ENCODE measurements around the gene KANSL1L.

KANSL1L gene

GRCh38 chr2:210199186-210199765, 28.1 kb upstream of the KANSL1L start:
- Histone ChIP-seq H3K4me2 (ENCODE audit: low read depth, low read length) (no peak overlapping the region), H3K27ac (ENCODE audit: low read length) (no peak overlapping the region), H3K27me3 (replicated peaks; ENCODE audit: insufficient read depth, low read length) (no peaks in the 10 kb centered on the region), H3K4me1 (ENCODE audit: low read length) (peaks cover 5% of the 10 kb centered on the region; the same call in 1 of the 2 replicates), H3K9ac (ENCODE audit: low read length) (no peak overlapping the region), H3K9me3 (replicated peaks; ENCODE audit: insufficient read depth, low read length) (no peaks in the 10 kb centered on the region), H3K4me3 (ENCODE audit: low read length) (no peak overlapping the region), H2AFZ (ENCODE audit: low read length) (no peak overlapping the region), H3K36me3 (replicated peaks; ENCODE audit: insufficient read depth, low read length) (no peaks in the 10 kb centered on the region), H4K20me1 (ENCODE audit: insufficient read depth, low read length) (no peaks in the 10 kb centered on the region), H3K9me2 (replicated peaks; ENCODE audit: insufficient read depth, low read length) (no peaks in the 10 kb centered on the region), H3K79me2 (ENCODE audit: low read length) (no peaks in the 10 kb centered on the region), H3F3A (ENCODE audit: insufficient read depth, low read length) (no peaks in the 10 kb centered on the region)
- DNase-seq, result peak; percentile 30
- peak; percentile 46 for TF ChIP-seq CTCF (IDR thresholded peaks at IDR 0.05; ENCODE audit: low read length)
- TF ChIP-seq EZH2 (optimal IDR thresholded peaks at IDR 0.05; ENCODE audit: low read depth, low read length), result no peak
- TF ChIP-seq EZH2phosphoT487 (IDR thresholded peaks at IDR 0.05; ENCODE audit: low read length), result no peak

DNA sequence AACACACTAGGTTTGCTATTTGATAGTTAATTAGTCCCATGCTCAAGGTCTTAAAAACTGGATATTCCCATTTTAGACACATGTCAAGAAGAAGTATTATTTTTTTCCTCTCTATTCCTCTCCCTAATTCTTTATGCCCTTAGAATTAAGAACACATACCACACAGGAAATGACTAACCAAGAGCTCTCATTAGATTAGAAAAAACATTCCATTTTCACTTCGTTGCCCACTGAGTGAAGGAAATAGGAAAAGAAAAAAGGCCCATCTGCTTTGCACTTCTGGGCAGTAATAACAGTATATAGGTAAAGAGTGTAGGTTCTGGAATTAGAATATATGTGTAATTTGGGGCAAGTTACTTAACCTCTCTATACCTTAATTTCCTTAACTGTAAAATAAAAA, 27.1 kb upstream of the KANSL1L start:
- no peaks in the 10 kb centered on the region for H3K79me2 ChIP-seq (ENCODE audit: low read length)
- H3K9ac ChIP-seq (ENCODE audit: low read length), result no peak overlapping the region
- H4K20me1 ChIP-seq (ENCODE audit: insufficient read depth, low read length), result no peaks in the 10 kb centered on the region
- no peaks in the 10 kb centered on the region for H3K9me2 ChIP-seq (replicated peaks; ENCODE audit: insufficient read depth, low read length)
- H3K36me3 ChIP-seq (replicated peaks; ENCODE audit: insufficient read depth, low read length), result no peaks in the 10 kb centered on the region
- H3F3A ChIP-seq (ENCODE audit: insufficient read depth, low read length), result no peaks in the 10 kb centered on the region
- no peak overlapping the region for H3K27ac ChIP-seq (ENCODE audit: low read length)
- no peaks in the 10 kb centered on the region for H3K9me3 ChIP-seq (replicated peaks; ENCODE audit: insufficient read depth, low read length)
- H3K27me3 ChIP-seq (replicated peaks; ENCODE audit: insufficient read depth, low read length), result no peaks in the 10 kb centered on the region
- TF ChIP-seq EZH2 (optimal IDR thresholded peaks at IDR 0.05; ENCODE audit: low read depth, low read length) (no peak), CTCF (IDR thresholded peaks at IDR 0.05; ENCODE audit: low read length) (no peak)
- DNase-seq, result no peak
- H2AFZ ChIP-seq (ENCODE audit: low read length), result no peak overlapping the region
- H3K4me1 ChIP-seq (ENCODE audit: low read length), result peaks cover 5% of the 10 kb centered on the region; the same call in 1 of the 2 replicates
- no peak overlapping the region for H3K4me3 ChIP-seq (ENCODE audit: low read length)
- H3K4me2 ChIP-seq (ENCODE audit: low read depth, low read length), result no peak overlapping the region

GRCh38 chr2:210197720-210198119, 26.5 kb upstream of the KANSL1L start:
- H3K9ac ChIP-seq (ENCODE audit: low read length), result no peak overlapping the region
- no peak overlapping the region for H3K4me3 ChIP-seq (ENCODE audit: low read length)
- no peaks in the 10 kb centered on the region for H3K27me3 ChIP-seq (replicated peaks; ENCODE audit: insufficient read depth, low read length)
- H3K9me3 ChIP-seq (replicated peaks; ENCODE audit: insufficient read depth, low read length), result no peaks in the 10 kb centered on the region
- no peaks in the 10 kb centered on the region for H3K9me2 ChIP-seq (replicated peaks; ENCODE audit: insufficient read depth, low read length)
- peaks cover 5% of the 10 kb centered on the region; the same call in 1 of the 2 replicates for H3K4me1 ChIP-seq (ENCODE audit: low read length)
- no peaks in the 10 kb centered on the region for H4K20me1 ChIP-seq (ENCODE audit: insufficient read depth, low read length)
- H3K4me2 ChIP-seq (ENCODE audit: low read depth, low read length), result no peak overlapping the region
- DNase-seq, result no peak
- no peak overlapping the region for H2AFZ ChIP-seq (ENCODE audit: low read length)
- no peaks in the 10 kb centered on the region for H3K36me3 ChIP-seq (replicated peaks; ENCODE audit: insufficient read depth, low read length)
- TF ChIP-seq EZH2phosphoT487 (IDR thresholded peaks at IDR 0.05; ENCODE audit: low read length) (no peak), CTCF (IDR thresholded peaks at IDR 0.05; ENCODE audit: low read length) (no peak), EZH2 (optimal IDR thresholded peaks at IDR 0.05; ENCODE audit: low read depth, low read length) (no peak)
- no peak overlapping the region for H3K27ac ChIP-seq (ENCODE audit: low read length)
- H3F3A ChIP-seq (ENCODE audit: insufficient read depth, low read length), result no peaks in the 10 kb centered on the region
- H3K79me2 ChIP-seq (ENCODE audit: low read length), result no peaks in the 10 kb centered on the region

Measured in MM.1S (cell line).